Dendritic cell treated with granulocyte-macrophage colony-stimulating factor and Interleukin-4, amounts not matched to agents 40 ng/mL and 50 ng/mL, for 4 days (primary cell): ENCODE measurements around the gene LRRFIP2.
A peak's percentile ranks its signal among the peaks of the same experiment; 100 is the strongest.

Experiments
- H3K27ac Mint-ChIP-seq: one replicate; pipeline ENCODE4 v1.8.0; 2022; ENCODE audit warnings: mild to moderate bottlenecking, mixed read lengths
- H3K27me3 Mint-ChIP-seq: one replicate; pipeline ENCODE4 v1.8.0; 2022; ENCODE audit warnings: mild to moderate bottlenecking, mixed read lengths
- H3K36me3 Mint-ChIP-seq: one replicate; pipeline ENCODE4 v1.8.0; 2022; ENCODE audit warnings: low read depth, mixed read lengths
- H3K4me1 Mint-ChIP-seq: one replicate; pipeline ENCODE4 v1.8.0; 2022; ENCODE audit warnings: low read depth, mixed read lengths
- H3K4me3 Mint-ChIP-seq: one replicate; pipeline ENCODE4 v1.8.0; 2022; ENCODE audit warnings: mild to moderate bottlenecking, moderate library complexity, mixed read lengths
- H3K9me3 Mint-ChIP-seq: one replicate; pipeline ENCODE4 v1.8.0; 2022; ENCODE audit warnings: mixed read lengths
- intact Hi-C: fragments of 100-400 bp; cut with micrococcal nuclease; formaldehyde crosslinking; loops from one replicate; pipeline ENCODE4 v1.15.0; 2022

Gene LRRFIP2

GRCh38 chr3:37024820-37025405 lies 149.5 kb downstream of the LRRFIP2 start:
- Mint-ChIP-seq H3K36me3 (peaks cover 82% of the 10 kb centered on the region), H3K4me1 (peaks cover 53% of the 10 kb centered on the region), H3K27ac (peak overlapping the region; percentile 73), H3K27me3 (no peaks in the 10 kb centered on the region), H3K9me3 (no peaks in the 10 kb centered on the region), H3K4me3 (no peak overlapping the region)
- intact Hi-C loops = no loop called here

GRCh38 chr3:37024092-37024491 lies 150.3 kb downstream of the LRRFIP2 start:
- no peak overlapping the region for H3K4me3 Mint-ChIP-seq

GRCh38 chr3:37017683-37018082 lies 156.7 kb downstream of the LRRFIP2 start:
- no peaks in the 10 kb centered on the region for H3K9me3 Mint-ChIP-seq
- H3K4me3 Mint-ChIP-seq = no peak overlapping the region
- H3K4me1 Mint-ChIP-seq = peaks cover 13% of the 10 kb centered on the region
- intact Hi-C loops = no loop called here
- peaks cover 94% of the 10 kb centered on the region for H3K36me3 Mint-ChIP-seq
- no peak overlapping the region for H3K27ac Mint-ChIP-seq
- no peaks in the 10 kb centered on the region for H3K27me3 Mint-ChIP-seq

More at GRCh38 chr3:37024092-37024491, 150.3 kb downstream of the LRRFIP2 start:
- intact Hi-C loops = no loop called here
- Mint-ChIP-seq H3K27ac (peak overlapping the region; percentile 73), H3K4me1 (peaks cover 53% of the 10 kb centered on the region), H3K27me3 (no peaks in the 10 kb centered on the region), H3K36me3 (peaks cover 83% of the 10 kb centered on the region), H3K9me3 (no peaks in the 10 kb centered on the region)

GRCh38 chr3:37016903-37017302 lies 157.5 kb downstream of the LRRFIP2 start:
- Mint-ChIP-seq H3K9me3 (no peaks in the 10 kb centered on the region), H3K27ac (no peak overlapping the region), H3K36me3 (peaks cover 94% of the 10 kb centered on the region), H3K27me3 (no peaks in the 10 kb centered on the region), H3K4me3 (no peak overlapping the region), H3K4me1 (peaks cover 5% of the 10 kb centered on the region)
- intact Hi-C loops = no loop called here

GRCh38 chr3:37015642-37016041 lies 158.7 kb downstream of the LRRFIP2 start:
- H3K4me1 Mint-ChIP-seq = no peaks in the 10 kb centered on the region
- no peak overlapping the region for H3K4me3 Mint-ChIP-seq
- peaks cover 94% of the 10 kb centered on the region for H3K36me3 Mint-ChIP-seq
- H3K27ac Mint-ChIP-seq = no peak overlapping the region
- no peaks in the 10 kb centered on the region for H3K27me3 Mint-ChIP-seq
- intact Hi-C loops = no loop called here
- no peaks in the 10 kb centered on the region for H3K9me3 Mint-ChIP-seq

- no peaks in the 10 kb centered on the region for H3K9me3 Mint-ChIP-seq
- intact Hi-C loops = no loop called here
- no peak overlapping the region for H3K27ac Mint-ChIP-seq
- no peak overlapping the region for H3K4me3 Mint-ChIP-seq
- H3K27me3 Mint-ChIP-seq = no peaks in the 10 kb centered on the region
- H3K36me3 Mint-ChIP-seq = peaks cover 91% of the 10 kb centered on the region
- no peaks in the 10 kb centered on the region for H3K4me1 Mint-ChIP-seq
These were observed 159.8 kb downstream of the LRRFIP2 start for GRCh38 chr3:37014620-37015019.
